K562 (cell line): ENCODE results near the gene SAMD13. TPM values are rescaled to one million over a fixed set of nuclear protein-coding genes. Genes with fewer than 3 reads are reported as not detected.

Experiments used
- AFF4 ChIP-seq: sonication (generic); formaldehyde crosslinking; IDR thresholded peaks from 2 replicates; pipeline ENCODE4 v1.8.0; 2023; ENCODE audit warnings: mild to moderate bottlenecking, missing genetic modification reagents
- CLOCK ChIP-seq: fragments of 250-450 bp; sonication (Bioruptor Pico); IDR thresholded peaks from 2 replicates; pipeline ENCODE4 v1.4.0; 2020; ENCODE audit warnings: mild to moderate bottlenecking, moderate library complexity, borderline replicate concordance
- DDX20 ChIP-seq: fragments of 450-650 bp; IDR thresholded peaks from 2 replicates; pipeline ENCODE4 v1.6.1; 2016; ENCODE audit warnings: missing genetic modification characterization, low read depth, mild to moderate bottlenecking, missing compliant biosample characterization, moderate library complexity
- ELF1 ChIP-seq: fragments of 200-800 bp; sonication (Bioruptor generic); IDR thresholded peaks from 2 replicates; pipeline ENCODE4 v1.6.1; 2016; ENCODE audit warnings: missing genetic modification characterization, missing compliant biosample characterization
- FOXK2 ChIP-seq, 2 experiments: fragments of 450-650 bp; IDR thresholded peaks in 1 of 2; conservative IDR thresholded peaks in 1 of 2; 2 replicates each; pipeline ENCODE4 v1.6.1; 2016; ENCODE audit warnings: low read depth in 2 of 2, mild to moderate bottlenecking in 1 of 2
- HBP1 ChIP-seq: fragments of 450-650 bp; formaldehyde crosslinking; IDR thresholded peaks from 2 replicates; pipeline ENCODE4 v1.4.0; 2022; ENCODE audit warnings: missing genetic modification characterization
- MYC ChIP-seq, 2 experiments: fragments of 250-450 bp in 1 of 2; sonication (Bioruptor Pico) in 1 of 2; IDR thresholded peaks; 2 replicates each; pipeline versions ENCODE4 v1.5.1 to v1.6.1; 2012 to 2021; ENCODE audit warnings: low read depth in 2 of 2, borderline replicate concordance in 1 of 2, improper control_type of control experiment in 1 of 2, low read length in 1 of 2, mild to moderate bottlenecking in 1 of 2, moderate library complexity in 1 of 2
- NFIX ChIP-seq: fragments of 250-450 bp; sonication (Bioruptor Pico); IDR thresholded peaks from 2 replicates; pipeline ENCODE4 v1.4.0; 2020; ENCODE audit warnings: low read depth, mild to moderate bottlenecking, moderate library complexity
- SP1 ChIP-seq: sonication (generic); formaldehyde crosslinking; IDR thresholded peaks from 2 replicates; pipeline ENCODE4 v1.8.1; 2022; ENCODE audit warnings: mild to moderate bottlenecking, missing genetic modification reagents
- TCFL5 ChIP-seq: fragments of 250-450 bp; sonication (Bioruptor Pico); conservative IDR thresholded peaks from 2 replicates; pipeline ENCODE4 v1.6.1; 2021; ENCODE audit warnings: mild to moderate bottlenecking, moderate library complexity, matching md5 sums
- TOE1 ChIP-seq, 2 experiments: fragments of 450-650 bp in 1 of 2; sonication (generic) in 1 of 2; formaldehyde crosslinking in 1 of 2; IDR thresholded peaks; 2 replicates each; pipeline versions ENCODE4 v1.7.1 to v1.8.0; 2016 to 2022; ENCODE audit warnings: borderline replicate concordance in 2 of 2, mild to moderate bottlenecking in 2 of 2, antibody characterized with exemption in 1 of 2, inconsistent platforms in 1 of 2, low read depth in 1 of 2, missing genetic modification reagents in 1 of 2, moderate library complexity in 1 of 2
- XRCC4 ChIP-seq: IDR thresholded peaks from one replicate; pipeline ENCODE4 v1.6.1; 2011; ENCODE audit not compliant: insufficient read depth, insufficient read length; ENCODE audit errors: extremely low read depth
- ZFP91 ChIP-seq: sonication (generic); formaldehyde crosslinking; IDR thresholded peaks from 2 replicates; pipeline ENCODE4 v1.8.0; 2022; ENCODE audit warnings: mild to moderate bottlenecking, missing genetic modification reagents
- ZNF134 ChIP-seq: fragments of 250-450 bp; sonication (Bioruptor Pico); conservative IDR thresholded peaks from 2 replicates; pipeline ENCODE4 v1.4.0; 2020
- ZNF644 ChIP-seq: fragments of 200-800 bp; sonication (Bioruptor generic); IDR thresholded peaks from 2 replicates; pipeline ENCODE4 v1.6.1; 2016; ENCODE audit warnings: low read depth, missing genetic modification characterization, missing compliant biosample characterization
- polyA plus RNA-seq, 8 experiments: library from polyadenylated mRNA; depleted of rRNA in 4 of 8; stranded (reverse) in 5 of 8; unstranded in 3 of 8; fragments of >200 nt; fragmentation: Nextera tagmentation in 2 of 8; fragmentation: Illumina TruSeq in 1 of 8; extraction: Ambion mirVana in 2 of 8; extraction: Trizol in 1 of 8; gene quantifications; 2 replicates each; pipeline versions ENCODE4 v1.2.1 to v1.2.3, GENCODE V29; 2011 to 2014; ENCODE audit warnings: inconsistent platforms in 1 of 8, missing spikeins in 1 of 8
- total RNA-seq, 7 experiments: library from RNA; depleted of rRNA in 6 of 7; stranded (reverse); fragments of >200 nt in 6 of 7; fragmentation: Illumina TruSeq in 2 of 7; extraction: Trizol in 2 of 7; gene quantifications; 2 replicates each; pipeline versions ENCODE4 v1.2.1 to v1.2.3, GENCODE V29; 2011 to 2021; ENCODE audit warnings: low replicate concordance in 1 of 7

Gene SAMD13
- total and polyA plus RNA-seq, 9 of the 15 experiments (the other 6 are each of a cell fraction or from before 2014, with no cell fraction given) = 0.78 to 2.7 (median 1.00) TPM

- TF ChIP-seq TOE1 (IDR thresholded peaks at IDR 0.05; ENCODE audit: borderline replicate concordance) (peak; percentile 15; the same call in 1 of the 2 replicates), TOE1 (CRISPR knock-in tag; IDR thresholded peaks at IDR 0.05; ENCODE audit: borderline replicate concordance, low read depth) (no peak), ZFP91 (CRISPR knock-in tag) (peak; percentile 91), ZNF644 (no peak), SP1 (CRISPR knock-in tag) (no peak), CLOCK (CRISPR knock-in tag) (no peak), ELF1 (no peak), ZNF134 (CRISPR knock-in tag) (no peak), MYC (IDR thresholded peaks at IDR 0.05; ENCODE audit: low read depth, low read length) (peak; percentile 35; the same call in 1 of the 2 replicates), MYC (CRISPR knock-in tag; IDR thresholded peaks at IDR 0.05; ENCODE audit: borderline replicate concordance, low read depth) (no peak), FOXK2 (conservative IDR thresholded peaks at IDR 0.05 in 1 of 2, IDR thresholded peaks at IDR 0.05 in 1 of 2; ENCODE audit: low read depth in 2 of 2) (0 out of 4 replicates have a peak, but pooled peaks of 1 of the 2 experiments have one; percentile 8), XRCC4 (no peak), HBP1 (CRISPR knock-in tag) (no peak), TCFL5 (CRISPR knock-in tag) (no peak), AFF4 (CRISPR knock-in tag) (no peak), NFIX (CRISPR knock-in tag) (peak; percentile 28; the same call in 1 of the 2 replicates), DDX20 (tag) (no peak)
Measured at GRCh38 chr1:84301004-84301784, at the start of gene SAMD13 (continued).
